K562 (cell line): ENCODE measurements around the gene CCDC7. TPM values are rescaled to one million over a fixed set of nuclear protein-coding genes. Genes with fewer than 3 reads are reported as not detected.

Experiments used
- ATAC-seq: fragments of 200-7000 bp; cut with Tn5 transposase; 3 replicates; pipeline ENCODE4 v1.9.1; 2020; ENCODE audit warnings: moderate library complexity
- BruUV-seq: library from RNA; stranded (reverse); fragments of 400-500 nt; replicated peaks from 2 replicates; lab custom pipeline; 2021; lab: Mats Ljungman, UMichigan
- CTCF ChIA-PET: fragments of 300-600 bp; formaldehyde crosslinking; extraction: SDS; loops from one replicate; lab custom pipeline; 2021; ENCODE audit warnings: low intra/inter-chr PET ratio; lab: Yijun Ruan, JAX
- POLR2A ChIA-PET: fragments of 300-600, 350-650 bp; sonication (Branson Sonifier 250); formaldehyde crosslinking; extraction: SDS; loops from one replicate; lab custom pipeline; 2021; ENCODE audit warnings: antibody characterized with exemption, inconsistent platforms; lab: Yijun Ruan, JAX
- DNase-seq, 4 experiments: peaks; one replicate each; pipeline versions ENCODE4 v3.0.0 to v3.0.0-alpha.2; 2011 to 2018; ENCODE audit warnings: low spot score in 3 of 4, mixed read lengths in 3 of 4; ENCODE audit errors: extremely low read depth in 1 of 4
- FAIRE-seq: peaks from 2 replicates; lab custom pipeline; 2011; peaks lifted over from hg19 to GRCh38; lab: Jason Lieb, UNC
- H2AFZ ChIP-seq: 2 replicates; pipeline ENCODE4 v1.6.0; 2011; ENCODE audit warnings: low read depth, low read length, control low read depth, inconsistent platforms
- H3K27ac ChIP-seq: fragments of 200-600 bp; 3 replicates; pipeline ENCODE4 v1.8.0; 2011; ENCODE audit warnings: low read depth, mild to moderate bottlenecking, control low read depth, inconsistent platforms, low read length, moderate library complexity, mixed read lengths; ENCODE audit errors: extremely low read depth
- H3K27me3 ChIP-seq, 2 experiments: fragments of 300-600 bp in 1 of 2; 2 replicates in 1 of 2; 3 replicates in 1 of 2; pipeline versions ENCODE4 v1.6.0 to v1.8.0; 2011; ENCODE audit warnings: inconsistent platforms in 2 of 2, low read length in 2 of 2, mild to moderate bottlenecking in 1 of 2, mixed read lengths in 1 of 2, moderate library complexity in 1 of 2; ENCODE audit not compliant: control insufficient read depth in 2 of 2, insufficient read depth in 2 of 2
- H3K36me3 ChIP-seq: fragments of 300-600 bp; 3 replicates; pipeline ENCODE4 v1.8.0; 2011; ENCODE audit warnings: mild to moderate bottlenecking, low read length, inconsistent platforms; ENCODE audit not compliant: control insufficient read depth, insufficient read depth
- H3K4me1 ChIP-seq, 2 experiments: fragments of 200-600 bp in 1 of 2; replicated peaks in 1 of 2; 2 replicates in 1 of 2; 3 replicates in 1 of 2; pipeline versions ENCODE4 v1.5.1 to v1.8.0; 2011; ENCODE audit warnings: inconsistent platforms in 2 of 2, low read length in 2 of 2, mild to moderate bottlenecking in 1 of 2, mixed read lengths in 1 of 2, moderate library complexity in 1 of 2; ENCODE audit not compliant: control insufficient read depth in 2 of 2, insufficient read depth in 2 of 2
- H3K4me2 ChIP-seq: 2 replicates; pipeline ENCODE4 v1.6.1; 2011; ENCODE audit warnings: low read length, control low read depth, inconsistent platforms, mixed read lengths; ENCODE audit not compliant: insufficient read depth
- H3K4me3 ChIP-seq: fragments of 200-600 bp; sonication (generic), shearing (Covaris generic); 2 replicates; pipeline ENCODE4 v1.5.1; 2016; ENCODE audit warnings: control low read depth, inconsistent platforms
- H3K79me2 ChIP-seq: fragments of 200-600 bp; 3 replicates; pipeline ENCODE4 v1.8.0; 2011; ENCODE audit warnings: low read length, inconsistent platforms; ENCODE audit not compliant: control insufficient read depth, insufficient read depth
- H3K9ac ChIP-seq, 2 experiments: 2 replicates each; pipeline versions ENCODE4 v1.6.0 to v1.6.1; 2011; ENCODE audit warnings: low read depth in 2 of 2, low read length in 2 of 2, control low read depth in 1 of 2, inconsistent platforms in 1 of 2, mild to moderate bottlenecking in 1 of 2, mixed read lengths in 1 of 2; ENCODE audit not compliant: insufficient read depth in 1 of 2
- H3K9me1 ChIP-seq: one replicate; pipeline ENCODE4 v1.6.0; 2011; ENCODE audit warnings: inconsistent platforms, mild to moderate bottlenecking, low read length, moderate library complexity; ENCODE audit not compliant: control insufficient read depth, insufficient read depth
- H3K9me3 ChIP-seq: replicated peaks from 2 replicates; pipeline ENCODE4 v1.5.1; 2011; ENCODE audit warnings: low read depth, low read length, inconsistent platforms; ENCODE audit not compliant: control insufficient read depth, insufficient read depth
- H4K20me1 ChIP-seq: replicated peaks from 2 replicates; pipeline ENCODE4 v1.6.1; 2011; ENCODE audit warnings: low read length, inconsistent platforms, mixed read lengths; ENCODE audit not compliant: control insufficient read depth, insufficient read depth
- ARID4B ChIP-seq: sonication (generic); formaldehyde crosslinking; IDR thresholded peaks from 2 replicates; pipeline ENCODE4 v1.8.0; 2022; ENCODE audit warnings: mild to moderate bottlenecking, missing genetic modification reagents
- CBX5 ChIP-seq: IDR thresholded peaks from 2 replicates; pipeline ENCODE4 v1.6.1; 2014; ENCODE audit warnings: low read depth, borderline replicate concordance
- COPS2 ChIP-seq: fragments of 450-650 bp; conservative IDR thresholded peaks from 2 replicates; pipeline ENCODE4 v1.6.1; 2016; ENCODE audit warnings: mild to moderate bottlenecking, moderate library complexity
- EGR1 ChIP-seq: fragments of 450-650 bp; conservative IDR thresholded peaks from 2 replicates; pipeline ENCODE4 v1.6.1; 2017; ENCODE audit warnings: mild to moderate bottlenecking
- KLF1 ChIP-seq: fragments of 450-650 bp; IDR thresholded peaks from 2 replicates; pipeline ENCODE4 v1.6.1; 2016; ENCODE audit warnings: missing genetic modification characterization, missing compliant biosample characterization
- LARP7 ChIP-seq: fragments of 450-650 bp; IDR thresholded peaks from 2 replicates; pipeline ENCODE4 v1.6.1; 2016
- POLR2B ChIP-seq: fragments of 450-650 bp; IDR thresholded peaks from 2 replicates; pipeline ENCODE4 v1.6.1; 2018; ENCODE audit warnings: low read depth; ENCODE audit not compliant: partially characterized antibody
- SNIP1 ChIP-seq: fragments of 450-650 bp; IDR thresholded peaks from 2 replicates; pipeline ENCODE4 v1.7.1; 2017; ENCODE audit warnings: low read depth, mild to moderate bottlenecking
- TFE3 ChIP-seq: fragments of 450-650 bp; formaldehyde crosslinking; IDR thresholded peaks from 2 replicates; pipeline ENCODE4 v1.4.0; 2020; ENCODE audit warnings: mild to moderate bottlenecking, mixed read lengths
- THAP7 ChIP-seq: fragments of 250-450 bp; sonication (Bioruptor Pico); IDR thresholded peaks from 2 replicates; pipeline ENCODE4 v1.5.0; 2021
- XRCC4 ChIP-seq: IDR thresholded peaks from one replicate; pipeline ENCODE4 v1.6.1; 2011; ENCODE audit not compliant: insufficient read depth, insufficient read length; ENCODE audit errors: extremely low read depth
- YY1 ChIP-seq, 3 experiments: IDR thresholded peaks; 2 replicates each; pipeline ENCODE4 v1.6.1; 2011; ENCODE audit warnings: low read length in 2 of 3, mild to moderate bottlenecking in 2 of 3, moderate library complexity in 2 of 3, borderline replicate concordance in 1 of 3, control low read depth in 1 of 3, low read depth in 1 of 3; ENCODE audit not compliant: insufficient read depth in 3 of 3, insufficient replicate concordance in 2 of 3, control insufficient read depth in 1 of 3, insufficient read length in 1 of 3; ENCODE audit errors: extremely low read depth in 1 of 3
- ZNF280B ChIP-seq: fragments of 250-450 bp; sonication (Bioruptor Pico); IDR thresholded peaks from 2 replicates; pipeline ENCODE4 v1.5.1; 2021; ENCODE audit warnings: mild to moderate bottlenecking
- WGBS: fragments of 100-300 bp; shearing (Covaris generic); methylation state at CpG from one replicate; pipeline ENCODE4 v1.1.6; 2016; ENCODE audit warnings: low coverage, mixed read lengths; ENCODE audit not compliant: insufficient coverage; ENCODE audit errors: missing lambda C conversion rate; 5-methylcytosine and 5-hydroxymethylcytosine counted together
- in situ Hi-C: fragments of 300-500 bp; cut with MboI; formaldehyde crosslinking; loops from 4 replicates; pipeline ENCODE4 v1.15.0; 2018; ENCODE audit warnings: inconsistent platforms, mixed read lengths
- intact Hi-C: fragments of 100-400 bp; cut with micrococcal nuclease; formaldehyde crosslinking; loops from 2 replicates; pipeline ENCODE4 v1.14.2; 2022
- polyA plus RNA-seq, 8 experiments: library from polyadenylated mRNA; depleted of rRNA in 4 of 8; stranded (reverse) in 5 of 8; unstranded in 3 of 8; fragments of >200 nt; fragmentation: Nextera tagmentation in 2 of 8; fragmentation: Illumina TruSeq in 1 of 8; extraction: Ambion mirVana in 2 of 8; extraction: Trizol in 1 of 8; gene quantifications; 2 replicates each; pipeline versions ENCODE4 v1.2.1 to v1.2.3, GENCODE V29; 2011 to 2014; ENCODE audit warnings: inconsistent platforms in 1 of 8, missing spikeins in 1 of 8
- total RNA-seq, 7 experiments: library from RNA; depleted of rRNA in 6 of 7; stranded (reverse); fragments of >200 nt in 6 of 7; fragmentation: Illumina TruSeq in 2 of 7; extraction: Trizol in 2 of 7; gene quantifications; 2 replicates each; pipeline versions ENCODE4 v1.2.1 to v1.2.3, GENCODE V29; 2011 to 2021; ENCODE audit warnings: low replicate concordance in 1 of 7

Gene CCDC7
- total and polyA plus RNA-seq, 9 of the 15 experiments (the other 6 are each of a cell fraction or from before 2014, with no cell fraction given), result 1.5 to 6.6 (median 2.7) TPM

GRCh38 chr10:32400961-32401360 lies 45.0 kb upstream of the CCDC7 start (continued):
- TF ChIP-seq YY1 (IDR thresholded peaks at IDR 0.05; ENCODE audit: borderline replicate concordance in 1 of 3, control insufficient read depth in 1 of 3, extremely low read depth in 1 of 3, insufficient read depth in 3 of 3, insufficient read length in 1 of 3, insufficient replicate concordance in 2 of 3, low read depth in 1 of 3, low read length in 2 of 3), result no peak

- DNase-seq (no peak), FAIRE-seq (no peak), ATAC-seq (no peak)
- Histone ChIP-seq H3K9ac (no peak overlapping the region), H2AFZ (no peak overlapping the region), H3K4me1 (no peaks in the 10 kb centered on the region), H3K79me2 (no peaks in the 10 kb centered on the region), H3K4me2 (no peak overlapping the region), H3K9me3 (no peaks in the 10 kb centered on the region), H3K4me3 (no peak overlapping the region), H3K9me1 (no peaks in the 10 kb centered on the region), H3K27me3 (no peaks in the 10 kb centered on the region), H4K20me1 (no peaks in the 10 kb centered on the region), H3K36me3 (no peaks in the 10 kb centered on the region), H3K27ac (no peak overlapping the region)
- in situ Hi-C loops, result no loop called here
- WGBS, result 50% methylated on average over 4 of the region's 4 CpGs
- no TSS peak for BruUV-seq
- POLR2A ChIA-PET, result no interaction called here
- intact Hi-C loops, result no loop called here
- CTCF ChIA-PET, result no interaction called here
- no peak for TF ChIP-seq XRCC4
- TF ChIP-seq ZNF280B (CRISPR knock-in tag), result no peak
- no peak for TF ChIP-seq THAP7 (CRISPR knock-in tag)
- no peak for TF ChIP-seq ARID4B
- no peak for TF ChIP-seq KLF1 (tag)
- no peak for TF ChIP-seq CBX5
- no peak for TF ChIP-seq SNIP1
- TF ChIP-seq POLR2B, result no peak
- TF ChIP-seq LARP7, result no peak
- TF ChIP-seq TFE3 (CRISPR knock-in tag), result no peak
- TF ChIP-seq EGR1, result no peak
- TF ChIP-seq COPS2, result no peak
These were observed 43.4 kb upstream of the CCDC7 start for GRCh38 chr10:32402499-32402898.
